ENCODE measurements around the gene CBX1.

CBX1 gene

DNA sequence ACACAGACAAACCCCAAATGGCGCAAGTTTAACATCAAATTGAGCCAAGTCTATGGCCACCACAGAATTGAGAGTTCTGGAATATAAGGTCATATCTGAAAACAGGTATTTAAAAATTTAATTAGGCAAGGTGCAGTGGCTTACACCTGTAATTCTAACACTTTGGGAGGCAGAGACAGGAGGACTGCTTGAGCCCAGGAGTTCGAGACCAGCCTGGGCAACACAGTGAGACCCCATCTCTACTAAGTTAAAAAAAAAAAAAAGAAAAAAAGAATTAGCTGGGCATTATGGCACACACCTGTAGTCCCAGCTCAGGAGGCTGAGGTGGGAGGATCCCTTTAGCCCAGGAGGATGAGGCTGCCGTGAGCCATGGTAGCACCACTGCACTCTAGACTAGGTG, 34.0 kb downstream of the CBX1 start:
- TF ChIP-seq, protein P1, sequence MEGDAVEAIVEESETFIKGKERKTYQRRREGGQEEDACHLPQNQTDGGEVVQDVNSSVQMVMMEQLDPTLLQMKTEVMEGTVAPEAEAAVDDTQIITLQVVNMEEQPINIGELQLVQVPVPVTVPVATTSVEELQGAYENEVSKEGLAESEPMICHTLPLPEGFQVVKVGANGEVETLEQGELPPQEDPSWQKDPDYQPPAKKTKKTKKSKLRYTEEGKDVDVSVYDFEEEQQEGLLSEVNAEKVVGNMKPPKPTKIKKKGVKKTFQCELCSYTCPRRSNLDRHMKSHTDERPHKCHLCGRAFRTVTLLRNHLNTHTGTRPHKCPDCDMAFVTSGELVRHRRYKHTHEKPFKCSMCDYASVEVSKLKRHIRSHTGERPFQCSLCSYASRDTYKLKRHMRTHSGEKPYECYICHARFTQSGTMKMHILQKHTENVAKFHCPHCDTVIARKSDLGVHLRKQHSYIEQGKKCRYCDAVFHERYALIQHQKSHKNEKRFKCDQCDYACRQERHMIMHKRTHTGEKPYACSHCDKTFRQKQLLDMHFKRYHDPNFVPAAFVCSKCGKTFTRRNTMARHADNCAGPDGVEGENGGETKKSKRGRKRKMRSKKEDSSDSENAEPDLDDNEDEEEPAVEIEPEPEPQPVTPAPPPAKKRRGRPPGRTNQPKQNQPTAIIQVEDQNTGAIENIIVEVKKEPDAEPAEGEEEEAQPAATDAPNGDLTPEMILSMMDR (IDR thresholded peaks at IDR 0.05; ENCODE audit: insufficient read depth, low read depth, low read length, missing control alignments): no peak
- no peak for DNase-seq (ENCODE audit: low read depth)
- no peak overlapping the region for H3K4me3 ChIP-seq (ENCODE audit: low read depth, low read length)

DNA sequence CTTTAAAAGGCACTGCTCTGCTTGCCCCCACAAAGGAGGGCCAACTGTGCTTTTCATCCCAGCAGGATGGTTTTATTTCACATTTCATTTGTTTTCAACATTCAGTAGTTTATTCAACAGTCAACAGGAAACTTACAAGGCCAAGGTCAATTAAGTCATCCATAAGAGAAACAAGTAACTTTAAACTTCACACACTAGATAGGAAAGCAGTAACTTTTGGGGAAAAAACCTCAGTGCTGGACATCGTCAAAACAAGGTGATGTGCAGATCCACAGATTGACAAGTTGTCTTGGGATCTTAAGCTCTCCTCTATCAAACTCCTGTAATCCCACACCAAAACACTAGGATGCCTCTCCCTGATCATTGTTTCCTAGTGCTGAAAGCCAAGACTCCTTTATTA, 34.6 kb downstream of the CBX1 start:
- no peak overlapping the region for H3K4me3 ChIP-seq (ENCODE audit: low read depth, low read length)
- TF ChIP-seq, protein P1 (IDR thresholded peaks at IDR 0.05; ENCODE audit: insufficient read depth, low read depth, low read length, missing control alignments): no peak
- DNase-seq (ENCODE audit: low read depth): no peak

DNA sequence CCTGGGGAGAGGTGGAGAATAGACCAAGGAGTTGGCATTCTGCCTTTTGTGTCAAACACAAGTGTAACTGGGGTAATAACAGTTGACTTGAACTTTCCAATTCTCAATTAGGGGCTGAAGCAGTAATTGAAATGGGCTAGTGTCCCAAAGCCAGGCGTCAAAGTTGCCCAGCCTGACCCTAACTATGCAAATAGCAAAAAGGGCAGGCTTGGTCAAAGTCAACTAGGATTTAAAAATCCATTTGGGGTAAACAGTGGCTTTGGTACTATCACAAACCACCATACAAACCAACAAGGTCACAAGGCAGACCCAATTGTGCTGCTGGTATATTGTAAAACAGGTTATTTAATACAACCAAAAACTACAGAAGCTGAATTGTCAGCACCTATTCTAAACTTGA, 35.1 kb downstream of the CBX1 start:
- H3K4me3 ChIP-seq (ENCODE audit: low read depth, low read length): no peak overlapping the region
- TF ChIP-seq, protein P1 (IDR thresholded peaks at IDR 0.05; ENCODE audit: insufficient read depth, low read depth, low read length, missing control alignments): no peak

DNA sequence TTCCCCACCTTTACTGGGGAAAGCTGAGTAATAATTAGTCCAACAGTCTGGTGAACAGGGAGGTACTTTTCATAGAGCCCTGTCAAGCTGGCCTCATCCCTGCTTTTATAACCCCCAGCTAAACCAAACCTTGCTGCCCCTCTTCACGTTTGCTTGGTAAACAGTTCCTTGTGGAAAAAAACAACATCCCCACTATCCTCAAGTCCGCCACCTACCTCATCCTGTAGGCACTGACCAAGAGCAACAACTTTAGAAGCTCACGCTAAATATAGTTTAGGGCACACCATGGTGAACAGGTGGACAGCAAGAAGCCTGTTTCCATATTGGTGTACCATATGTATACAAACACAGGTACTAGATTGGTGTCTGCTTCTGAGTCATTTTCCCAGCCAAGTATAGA, 36.6 kb downstream of the CBX1 start:
- no peak overlapping the region for H3K4me3 ChIP-seq (ENCODE audit: low read depth, low read length)
- TF ChIP-seq, protein P1 (IDR thresholded peaks at IDR 0.05; ENCODE audit: insufficient read depth, low read depth, low read length, missing control alignments): no peak
- no peak for DNase-seq (ENCODE audit: low read depth)

More for the DNA sequence above, 35.1 kb downstream of the CBX1 start:
- no peak for DNase-seq (ENCODE audit: low read depth)

DNA sequence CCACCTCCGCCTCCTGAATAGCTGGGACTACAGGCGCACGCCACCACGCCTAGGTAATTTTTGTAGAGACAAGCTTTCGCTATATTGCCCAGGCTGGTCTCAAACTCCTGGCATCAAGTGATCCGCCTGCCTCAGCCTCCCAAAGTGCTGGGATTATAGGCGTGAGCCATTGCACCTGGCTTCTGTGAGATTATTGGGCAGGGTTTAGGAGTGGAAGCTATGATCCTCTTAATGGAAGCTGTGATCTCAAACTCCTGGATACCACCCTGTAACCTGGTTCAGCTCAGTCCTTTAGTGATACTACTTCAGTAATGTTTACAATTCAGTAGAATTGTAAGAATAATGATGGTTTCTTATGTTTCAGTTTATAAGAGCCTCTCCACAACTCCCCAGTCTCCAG, 39.0 kb downstream of the CBX1 start:
- TF ChIP-seq, protein P1 (IDR thresholded peaks at IDR 0.05; ENCODE audit: insufficient read depth, low read depth, low read length, missing control alignments): no peak
- no peak for DNase-seq (ENCODE audit: low read depth)
- no peak overlapping the region for H3K4me3 ChIP-seq (ENCODE audit: low read depth, low read length)

DNA sequence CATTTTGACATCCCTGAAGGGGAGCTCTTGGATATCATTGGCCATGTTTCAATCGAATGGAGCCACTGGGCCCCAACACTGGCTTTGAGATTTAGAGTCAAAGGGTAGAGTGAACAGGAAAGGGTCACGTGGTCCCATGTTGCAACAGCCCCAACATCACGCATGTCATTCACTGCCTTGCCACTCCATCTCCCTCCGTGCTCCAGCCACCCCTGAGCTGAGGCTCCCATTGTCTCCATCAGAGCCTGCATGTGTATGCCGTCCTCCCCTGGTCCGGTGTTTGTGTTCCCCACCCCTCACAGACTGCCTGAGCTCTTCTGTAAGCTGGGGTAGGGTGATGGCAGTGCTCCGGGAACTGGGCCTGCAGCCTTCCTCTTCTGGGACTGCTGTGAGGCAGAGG, 41.0 kb downstream of the CBX1 start:
- DNase-seq (ENCODE audit: low read depth): no peak
- no peak overlapping the region for H3K4me3 ChIP-seq (ENCODE audit: low read depth, low read length)
- TF ChIP-seq, protein P1 (IDR thresholded peaks at IDR 0.05; ENCODE audit: insufficient read depth, low read depth, low read length, missing control alignments): no peak

DNA sequence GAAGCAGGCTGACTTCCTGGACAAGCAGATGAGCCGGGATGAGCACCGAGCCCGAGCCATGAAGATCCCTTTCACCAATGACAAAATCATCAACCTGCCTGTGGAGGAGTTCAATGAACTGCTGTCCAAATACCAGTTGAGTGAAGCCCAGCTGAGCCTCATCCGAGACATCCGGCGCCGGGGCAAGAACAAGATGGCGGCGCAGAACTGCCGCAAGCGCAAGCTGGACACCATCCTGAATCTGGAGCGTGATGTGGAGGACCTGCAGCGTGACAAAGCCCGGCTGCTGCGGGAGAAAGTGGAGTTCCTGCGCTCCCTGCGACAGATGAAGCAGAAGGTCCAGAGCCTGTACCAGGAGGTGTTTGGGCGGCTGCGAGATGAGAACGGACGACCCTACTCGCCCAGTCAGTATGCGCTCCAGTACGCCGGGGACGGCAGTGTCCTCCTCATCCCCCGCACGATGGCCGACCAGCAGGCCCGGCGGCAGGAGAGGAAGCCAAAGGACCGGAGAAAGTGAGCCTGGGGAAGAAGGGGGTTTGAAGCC, 42.1 kb downstream of the CBX1 start:
- TF ChIP-seq, protein P1 (IDR thresholded peaks at IDR 0.05; ENCODE audit: insufficient read depth, low read depth, low read length, missing control alignments): no peak
- no peak for DNase-seq (ENCODE audit: low read depth)
- H3K4me3 ChIP-seq (ENCODE audit: low read depth, low read length): no peak overlapping the region
